HG03442 (cell line): ENCODE results near the gene ATAD2B.
"Not testable (repeated sequence)": the region's sequence is repeated elsewhere in the genome, so short reads cannot be mapped to it uniquely, and the experiment has no call there.

Experiments
- ATAC-seq: cut with Tn5 transposase; IDR thresholded peaks from one replicate; pipeline ENCODE4 v1.9.1; 2021; ENCODE audit warnings: mild to moderate bottlenecking, moderate library complexity; ENCODE audit not compliant: unreplicated experiment

The ATAD2B gene

DNA sequence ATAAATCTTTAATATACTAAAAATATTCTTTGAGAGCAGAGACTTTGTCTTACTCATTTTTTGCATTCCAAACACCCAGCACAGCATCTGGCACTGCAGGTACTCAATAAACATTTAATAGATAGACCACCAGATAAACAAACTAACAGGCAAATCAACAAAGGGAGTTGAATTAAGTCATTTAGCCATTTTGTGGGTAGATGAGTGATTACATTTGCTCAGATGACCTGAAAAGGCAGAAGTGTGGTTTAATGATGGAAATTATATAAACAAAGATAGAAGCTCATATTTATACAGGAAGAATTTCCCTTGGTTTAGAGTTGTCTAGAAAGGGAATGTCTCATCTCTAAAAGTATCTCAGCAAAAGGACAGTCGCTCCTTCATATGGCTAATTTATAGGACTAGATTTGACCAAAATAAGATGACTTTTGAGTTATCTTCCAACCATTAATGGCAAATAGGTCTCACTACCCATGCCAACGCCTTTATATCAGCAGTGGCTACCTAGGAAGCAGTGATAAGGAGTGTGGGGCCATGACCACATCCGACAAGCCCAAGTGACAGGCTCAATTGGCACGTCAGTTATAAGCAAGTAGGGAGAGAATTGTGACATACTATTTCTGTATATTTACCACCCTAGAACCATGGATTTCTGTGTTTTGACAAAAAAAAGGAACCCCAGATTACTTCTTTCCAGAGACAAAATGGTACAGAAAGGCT is 173.5 kb downstream of the ATAD2B start:
- ATAC-seq = no peak

DNA sequence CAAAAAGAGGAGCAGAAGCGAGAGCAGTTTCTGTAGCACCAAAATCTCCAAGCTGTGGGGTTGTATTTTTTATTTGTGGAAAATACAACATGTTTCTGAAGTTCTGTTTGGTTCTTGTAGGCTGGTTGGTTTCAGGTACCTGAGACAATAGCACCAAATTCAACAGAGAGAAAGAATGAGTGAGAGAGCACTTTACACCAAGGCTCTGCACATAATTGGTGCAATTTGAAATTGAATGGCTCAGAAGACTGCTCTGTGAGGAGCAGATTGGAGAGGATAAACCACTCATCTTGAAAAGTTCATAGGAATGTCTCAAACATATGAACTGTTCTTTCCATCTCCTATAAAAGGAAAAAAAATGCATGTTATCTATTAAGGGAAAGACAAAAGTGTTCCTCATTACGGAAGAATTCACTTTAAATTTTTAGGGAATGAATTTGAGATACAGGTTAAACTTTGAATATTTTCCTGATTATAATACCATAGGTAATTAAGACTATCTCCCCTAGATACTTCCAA is 175.1 kb downstream of the ATAD2B start:
- ATAC-seq = no peak

DNA sequence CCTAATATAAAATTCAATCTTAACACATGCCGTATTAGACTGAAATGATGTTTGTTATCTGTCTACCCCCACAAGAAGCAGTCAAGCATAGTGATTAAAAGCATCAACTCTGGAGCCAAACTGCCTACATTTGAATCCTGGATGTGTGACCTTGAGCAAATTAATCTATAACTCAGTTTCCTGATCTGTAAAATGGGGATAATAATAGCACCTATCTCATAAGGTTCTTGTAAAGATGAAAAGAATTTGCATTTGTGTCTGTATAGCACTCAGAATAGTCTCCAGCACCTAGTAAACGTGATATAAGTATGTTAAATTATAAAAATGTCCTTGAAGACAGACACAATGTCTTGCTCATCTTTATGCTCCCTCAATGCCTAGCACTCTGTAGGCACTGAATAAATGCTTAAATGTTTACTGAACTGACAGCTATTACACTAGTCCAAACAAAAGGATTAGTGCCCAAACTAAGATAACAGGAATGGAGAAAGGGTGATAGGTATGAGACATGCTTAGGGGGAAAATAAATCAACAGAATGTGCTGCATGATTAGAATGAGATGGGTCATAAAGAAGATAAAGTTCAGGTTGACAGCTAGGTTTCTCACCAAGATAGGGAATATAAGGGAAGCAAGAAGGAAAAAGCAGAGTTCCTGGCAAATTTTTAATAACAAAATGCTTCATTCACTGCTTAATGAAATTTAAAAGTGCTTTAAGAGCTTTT is 180.6 kb downstream of the ATAD2B start:
- peak; percentile 24 for ATAC-seq

DNA sequence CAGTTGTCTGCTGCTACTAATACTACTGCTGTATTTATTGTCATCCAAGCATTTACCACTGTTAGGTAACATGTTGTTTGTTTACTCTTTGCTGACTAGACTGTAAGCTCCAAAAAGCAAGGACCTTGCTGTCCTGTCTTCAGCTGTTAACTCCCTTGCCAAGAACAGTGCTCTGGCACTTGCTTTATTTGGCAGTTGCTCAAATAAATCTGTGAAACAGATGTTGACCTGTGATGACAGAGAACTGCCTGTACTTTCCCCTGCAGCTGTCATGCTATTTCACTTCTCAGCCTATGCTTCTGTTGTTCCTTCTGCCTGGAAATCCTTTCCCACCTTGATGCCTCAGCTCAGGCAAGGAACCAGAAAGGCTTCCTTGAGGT is 181.2 kb downstream of the ATAD2B start:
- peak; percentile 47 for ATAC-seq

DNA sequence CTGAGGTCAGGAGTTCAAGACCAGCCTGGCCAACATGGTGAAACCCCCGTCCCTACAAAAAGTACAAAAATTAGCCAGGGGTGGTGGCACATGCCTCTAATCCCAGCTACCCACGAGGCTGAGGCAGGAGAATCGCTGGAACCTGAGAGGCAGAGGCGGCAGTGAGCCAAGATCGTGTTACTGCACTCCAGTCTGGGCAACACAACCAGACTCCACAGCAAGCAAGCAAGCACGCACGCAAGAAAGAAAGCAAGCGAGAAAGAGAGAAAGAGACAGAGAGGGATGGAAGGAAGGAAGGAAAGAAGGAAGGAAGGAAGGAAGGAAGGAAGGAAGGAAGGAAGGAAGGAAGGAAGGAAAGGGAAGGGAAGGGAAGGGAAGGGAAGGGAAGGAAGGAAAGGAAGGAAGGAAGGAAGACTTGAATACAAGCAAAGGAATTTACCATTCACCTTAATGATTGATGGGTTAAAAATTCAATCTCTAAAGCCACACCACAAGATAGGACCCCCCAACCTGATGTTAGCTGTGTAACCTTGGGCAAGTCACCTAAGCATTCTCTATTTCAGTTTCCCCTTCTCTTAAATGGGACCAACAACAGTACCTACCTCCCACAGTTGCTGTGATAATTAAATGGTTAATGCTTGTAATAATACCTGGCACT is 181.7 kb downstream of the ATAD2B start:
- ATAC-seq = peak; percentile 10

DNA sequence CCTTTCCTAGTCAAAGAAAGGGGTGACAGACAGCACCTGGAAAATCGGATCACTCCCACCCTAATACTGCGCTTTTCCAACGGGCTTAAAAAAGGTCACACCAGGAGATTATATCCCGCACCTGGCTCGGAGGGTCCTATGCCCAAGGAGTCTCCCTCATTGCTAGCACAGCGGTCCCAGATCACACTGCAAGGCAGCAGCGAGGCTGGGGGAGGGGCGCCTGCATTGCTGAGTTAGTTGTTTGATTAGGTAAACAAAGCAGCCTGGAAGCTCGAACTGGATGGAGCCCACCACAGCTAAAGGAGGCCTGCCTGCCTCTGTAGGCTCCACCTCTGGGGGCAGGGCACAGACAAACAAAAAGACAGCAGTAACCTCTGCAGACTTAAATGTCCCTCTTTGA is 190.1 kb downstream of the ATAD2B start:
- not testable (repeated sequence) for ATAC-seq

DNA sequence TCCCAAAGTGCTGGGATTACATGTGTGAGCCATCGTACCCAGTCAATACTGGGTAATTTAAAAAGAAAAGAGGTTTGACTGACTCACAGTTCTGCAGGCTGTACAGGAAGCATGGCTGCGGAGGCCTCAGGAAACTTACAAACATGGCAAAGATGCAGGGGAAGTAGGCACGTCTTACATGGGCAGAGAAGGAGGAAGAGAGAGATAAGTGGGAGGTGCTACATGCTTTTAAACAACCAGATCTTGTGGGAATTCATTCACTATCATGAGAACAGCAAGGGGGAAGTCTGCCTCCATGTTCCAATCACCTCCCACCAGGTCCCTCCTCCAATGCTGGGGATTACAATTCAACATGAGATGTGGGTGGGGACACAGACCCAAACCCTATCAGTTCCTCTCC is 192.5 kb downstream of the ATAD2B start:
- no peak for ATAC-seq

DNA sequence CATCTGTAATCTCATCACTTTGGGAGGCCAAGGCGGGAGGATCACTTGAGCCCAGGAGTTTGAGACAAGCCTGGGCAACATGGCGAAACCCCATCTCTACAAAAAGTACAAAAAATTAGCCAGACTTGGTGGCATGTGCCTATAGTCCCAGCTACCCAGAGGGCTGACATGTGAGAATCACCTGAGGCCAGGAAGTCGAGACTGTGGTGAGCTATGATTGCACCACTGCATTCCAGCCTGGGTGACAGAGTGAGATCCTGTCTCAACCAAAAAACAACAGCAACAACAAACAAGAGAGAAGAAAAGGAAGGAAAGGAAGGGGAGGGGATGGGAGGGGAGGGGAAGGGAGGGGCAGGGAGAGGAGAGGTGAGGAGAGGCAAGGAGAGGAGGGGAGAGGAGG is 203.9 kb downstream of the ATAD2B start:
- ATAC-seq = not testable (repeated sequence)

DNA sequence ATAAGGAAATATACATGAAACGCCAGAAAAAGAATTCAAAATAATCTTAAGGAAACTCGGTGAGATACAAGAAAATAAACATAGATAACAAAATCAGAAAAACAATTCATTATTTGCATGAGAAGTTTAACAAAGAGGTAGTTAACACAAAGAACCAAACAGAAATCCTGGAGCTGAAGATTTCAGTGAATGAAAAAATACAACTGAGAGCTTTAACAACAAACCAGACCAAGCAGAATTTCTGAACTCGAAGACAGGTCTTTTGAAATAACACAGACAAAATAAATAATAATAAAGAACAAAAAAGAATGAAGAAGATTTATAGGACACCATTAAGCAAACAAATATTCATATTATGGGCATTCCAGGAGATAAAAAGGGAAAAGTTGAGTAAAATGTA is 204.7 kb downstream of the ATAD2B start:
- no peak for ATAC-seq

DNA sequence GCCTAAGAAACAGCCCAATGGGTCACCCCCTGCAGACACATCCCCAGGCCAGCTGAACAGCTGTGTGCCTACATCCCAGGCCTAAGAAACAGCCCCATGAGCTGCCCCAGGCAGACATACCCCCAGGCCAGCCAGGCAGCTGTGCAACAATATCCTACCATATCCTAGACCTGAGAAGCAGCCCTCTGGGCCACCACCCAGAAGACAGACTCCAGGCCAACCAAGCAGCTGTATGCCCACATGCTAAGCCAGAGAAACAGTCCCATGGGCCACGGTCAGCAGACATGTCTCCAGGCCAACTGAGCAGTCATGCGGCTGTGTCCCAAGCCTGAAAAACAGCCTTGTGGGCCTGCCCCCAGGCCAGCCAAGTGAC is 205.5 kb downstream of the ATAD2B start:
- no peak for ATAC-seq

DNA sequence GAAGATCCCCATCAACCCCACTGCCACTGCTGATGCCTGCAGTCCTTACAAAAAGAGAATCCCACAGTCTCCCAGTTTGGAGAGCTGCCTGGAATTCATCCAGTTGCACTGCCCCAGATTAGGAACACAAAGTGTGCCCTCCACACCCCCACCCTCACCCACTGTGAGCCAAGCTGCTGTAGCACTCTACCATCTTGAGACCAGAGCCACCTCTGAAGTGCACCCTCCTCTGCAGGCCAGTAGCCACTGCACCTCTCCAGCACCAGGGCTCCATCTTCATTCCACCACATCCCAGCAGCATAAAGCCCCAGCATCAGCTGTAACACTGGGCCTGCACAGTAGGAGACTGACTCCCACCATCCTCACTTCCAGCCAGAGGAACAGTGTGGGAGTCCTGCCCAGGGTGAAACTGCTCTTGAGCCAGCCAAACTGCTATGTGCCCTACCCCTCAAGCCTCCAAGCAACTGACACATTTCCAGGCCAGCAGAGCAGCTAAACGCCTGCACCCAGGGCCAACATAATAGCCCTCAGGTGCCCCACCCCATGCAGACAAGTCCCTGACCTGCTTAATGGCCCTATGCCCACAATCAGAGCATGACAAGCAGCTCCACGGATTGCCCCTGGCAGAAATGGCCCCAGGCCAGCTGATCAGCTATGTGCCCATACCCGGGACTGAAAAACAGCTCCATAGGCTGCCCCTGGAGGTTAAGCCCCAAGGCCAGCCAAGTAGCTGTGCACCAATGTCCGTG is 206.0 kb downstream of the ATAD2B start:
- ATAC-seq = no peak

DNA sequence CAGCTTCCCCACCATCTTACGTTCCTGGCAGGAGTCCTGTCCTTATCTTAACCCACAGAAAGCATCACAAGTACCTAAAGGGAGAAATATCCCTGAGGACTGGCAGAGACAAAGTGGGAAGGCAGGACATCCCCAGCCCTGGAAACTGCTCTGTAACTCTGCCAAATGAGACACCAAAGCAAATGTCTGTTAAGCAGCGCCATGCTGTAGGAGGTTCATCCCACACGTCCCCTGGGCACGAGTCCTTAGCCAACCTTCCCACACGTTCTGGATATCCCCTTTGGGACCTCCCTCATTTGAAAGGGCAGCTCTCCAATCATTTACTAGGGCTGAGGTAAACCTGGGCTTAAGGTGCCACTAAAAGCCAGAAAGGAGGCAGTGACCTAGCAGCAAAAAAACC is 207.2 kb downstream of the ATAD2B start:
- no peak for ATAC-seq

DNA sequence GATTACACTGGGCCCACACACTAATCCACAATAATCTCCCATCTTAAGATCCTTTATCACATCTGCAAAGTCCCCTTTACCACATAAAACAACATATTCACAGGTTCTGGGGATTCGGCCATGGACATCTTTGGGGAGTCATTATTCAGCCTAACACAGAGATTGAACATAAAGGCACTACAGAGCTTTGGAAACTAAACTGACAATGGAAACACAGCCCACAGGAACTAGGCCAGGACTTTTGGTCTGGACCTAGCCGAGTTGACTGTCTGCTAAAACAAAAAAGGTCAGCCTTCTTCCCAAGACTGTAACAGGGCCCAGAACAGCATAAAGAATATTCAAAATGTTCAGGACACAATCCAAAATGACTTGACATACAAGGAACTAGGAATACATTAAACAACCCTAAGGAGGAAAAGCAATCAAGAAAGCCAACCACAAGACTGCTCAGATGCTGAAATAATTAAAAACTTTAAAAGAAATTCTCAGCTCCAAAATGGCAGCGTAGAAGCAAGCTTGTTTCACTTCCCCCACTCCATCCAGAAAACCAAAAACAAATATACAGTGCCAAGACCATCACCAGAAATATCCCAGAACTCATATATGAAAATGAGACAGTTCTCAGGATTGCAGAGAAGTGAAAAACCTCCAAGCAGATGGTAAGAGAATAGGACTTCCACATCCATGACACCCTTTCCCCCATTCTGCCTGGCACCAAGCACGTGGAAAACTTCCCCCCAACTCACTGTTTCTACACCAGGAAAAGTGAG is 207.8 kb downstream of the ATAD2B start:
- ATAC-seq = no peak

DNA sequence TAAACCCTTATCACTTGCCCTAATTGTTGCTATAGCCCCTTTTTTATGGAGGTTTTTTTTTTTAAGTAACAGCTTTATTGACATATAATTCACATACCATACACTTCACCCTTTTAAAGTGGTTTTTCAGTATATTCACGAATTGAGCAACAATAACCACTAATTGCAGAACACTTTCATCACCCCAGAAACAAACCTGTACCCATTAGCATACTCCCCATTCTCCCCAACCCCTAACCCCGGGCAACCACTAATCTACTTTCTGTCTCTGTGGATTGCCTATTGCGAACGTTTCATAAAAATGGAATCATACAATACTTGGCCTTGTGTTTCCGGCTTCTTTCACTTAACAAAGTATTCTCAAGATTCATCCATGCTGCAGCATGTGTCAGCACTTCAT is 213.6 kb downstream of the ATAD2B start:
- no peak for ATAC-seq

DNA sequence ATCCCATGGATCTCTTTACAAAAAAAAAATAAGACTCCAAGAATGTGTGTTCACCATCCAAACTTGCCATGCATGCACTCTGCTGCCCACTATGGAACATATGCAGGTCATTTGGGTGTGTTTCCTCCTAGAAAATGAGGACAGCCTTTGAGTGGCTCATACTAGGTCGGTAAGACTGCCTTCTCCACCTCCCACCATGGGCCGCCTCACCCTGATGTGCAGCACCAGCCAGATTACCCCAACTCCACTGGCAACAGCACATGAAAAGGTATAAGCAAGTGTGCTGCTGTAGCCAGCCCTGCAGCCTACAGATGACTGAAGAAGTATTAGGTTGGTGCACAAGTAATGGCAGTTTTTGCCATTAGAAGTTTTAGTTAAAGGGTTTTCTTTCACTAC is 214.2 kb downstream of the ATAD2B start:
- ATAC-seq = no peak

DNA sequence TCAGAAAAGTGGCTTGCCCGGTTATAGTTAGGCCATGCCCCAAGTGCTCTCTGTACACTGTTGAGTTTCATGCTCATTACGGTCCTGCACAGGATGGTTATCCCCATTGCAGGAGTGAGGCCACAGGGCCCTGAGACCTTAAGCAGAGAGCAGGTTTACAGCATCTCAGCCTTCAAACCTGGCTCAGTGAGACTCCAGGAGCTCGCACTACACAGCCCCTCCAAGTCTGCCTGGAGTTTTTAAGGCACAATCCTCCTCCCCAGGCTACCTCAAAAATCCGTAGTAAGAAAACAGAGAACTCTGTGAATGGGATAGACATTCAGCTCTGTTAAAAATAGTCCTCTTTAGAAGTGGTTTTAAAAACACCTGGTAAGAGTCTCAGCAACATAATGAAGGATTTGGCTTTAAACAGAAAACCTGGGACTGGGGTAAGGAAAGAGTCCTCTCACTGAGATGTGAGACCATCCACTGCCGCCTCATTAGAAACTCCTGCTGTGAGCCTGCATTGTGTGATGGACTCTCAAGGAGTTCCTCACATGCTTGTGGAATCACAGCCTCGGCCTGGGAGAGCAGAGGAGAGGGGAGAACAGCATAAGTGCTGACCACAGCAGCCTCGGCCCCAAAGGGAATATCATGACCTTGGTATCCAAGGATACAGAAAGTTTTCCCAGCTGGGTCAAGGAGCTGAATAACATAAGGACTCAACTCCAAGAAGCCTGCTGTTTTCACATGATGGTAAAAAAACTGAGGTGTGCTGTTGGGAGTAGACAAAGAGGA is 214.8 kb downstream of the ATAD2B start:
- ATAC-seq = no peak

DNA sequence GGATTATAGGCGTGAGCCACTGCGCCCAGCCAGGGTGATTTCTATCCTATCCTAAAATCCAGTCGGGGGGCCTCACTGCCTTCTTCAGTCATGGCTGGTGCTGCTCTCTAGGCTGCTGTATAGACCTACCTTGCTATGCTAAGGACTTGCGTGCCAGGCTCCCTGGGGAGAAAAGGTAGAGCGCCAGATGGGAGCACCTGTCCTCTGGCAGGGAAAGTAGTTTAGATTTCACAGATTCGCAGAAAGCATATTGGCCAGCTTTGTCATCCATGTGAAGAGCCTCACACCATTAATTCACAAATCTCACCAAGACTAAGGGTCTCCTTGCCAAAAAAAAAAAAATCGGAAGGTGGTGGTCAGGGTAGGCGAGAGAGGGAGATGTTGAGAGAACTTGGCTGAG is 217.6 kb downstream of the ATAD2B start:
- ATAC-seq = no peak

DNA sequence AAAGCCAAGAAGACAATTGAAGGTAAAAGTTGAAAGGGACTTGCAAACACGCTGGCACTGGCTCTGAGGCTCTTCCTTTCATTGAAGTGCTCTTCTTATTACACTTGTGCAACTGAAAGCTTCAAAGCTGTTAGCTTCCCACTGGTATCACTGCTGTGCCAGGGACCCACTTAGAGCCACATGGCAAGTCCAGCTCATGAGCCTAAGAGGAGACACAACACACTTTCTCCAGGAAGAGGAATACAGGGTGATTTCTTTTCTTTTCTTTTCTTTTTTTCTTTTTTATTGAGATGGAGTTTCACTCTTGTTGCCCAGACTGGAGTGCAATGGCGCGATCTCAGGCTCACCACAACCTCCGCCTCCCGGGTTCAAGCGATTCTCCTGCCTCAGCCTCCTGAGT is 218.2 kb downstream of the ATAD2B start:
- ATAC-seq = no peak

DNA sequence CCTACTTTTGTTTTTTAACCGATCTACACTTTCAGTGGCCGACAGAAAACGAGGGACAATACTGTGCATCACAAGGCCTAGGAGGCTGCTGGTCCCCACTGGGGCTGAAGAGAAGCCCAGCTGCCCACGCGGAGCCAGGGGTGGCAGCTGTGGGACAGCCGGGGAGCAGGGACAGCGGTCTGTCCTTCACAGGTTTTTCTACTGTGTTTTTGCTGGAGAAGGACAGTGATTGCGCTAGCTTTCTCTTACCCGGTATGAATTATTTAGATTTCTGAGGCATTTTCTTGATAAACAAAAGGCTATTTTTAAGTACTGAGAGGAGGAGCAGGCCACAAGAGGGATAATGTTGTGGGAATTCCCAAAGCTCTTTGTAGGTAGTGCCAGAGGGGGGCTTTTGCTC is 219.8 kb downstream of the ATAD2B start:
- no peak for ATAC-seq

DNA sequence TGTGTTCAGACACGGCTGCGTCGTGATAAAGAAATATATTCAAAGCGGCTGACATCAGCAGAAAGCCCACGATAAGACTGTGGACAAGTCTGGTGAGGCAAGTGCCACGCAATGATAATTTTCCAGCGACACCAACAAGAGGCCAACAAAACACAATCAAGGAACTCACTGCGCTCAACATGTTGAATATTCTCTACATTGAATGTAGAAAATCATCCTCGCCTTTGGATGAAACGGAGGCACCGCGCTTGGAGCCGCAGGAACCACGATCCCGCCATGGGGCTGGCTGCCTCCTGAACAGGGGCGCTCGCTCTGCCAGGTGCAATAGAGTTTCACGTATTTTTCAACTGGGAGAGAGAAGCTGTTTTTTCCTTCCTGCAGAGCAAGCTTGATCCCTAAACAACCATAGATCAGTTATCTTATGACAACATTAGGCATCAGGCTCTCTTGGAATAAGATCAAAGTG is 220.3 kb downstream of the ATAD2B start:
- no peak for ATAC-seq
